SK-N-SH treated with all-trans-retinoic acid at 6 μM for 48 hours (cell line): ENCODE measurements around the gene EML4.

Experiments used
- ATAC-seq: fragments of 200-7000 bp; cut with Tn5 transposase; 3 replicates; pipeline ENCODE4 v1.9.1; 2020; ENCODE audit warnings: mild to moderate bottlenecking, moderate library complexity
- ARNTL ChIP-seq: fragments of 450-650 bp; formaldehyde crosslinking; IDR thresholded peaks from 2 replicates; pipeline ENCODE4 v1.5.0; 2020; ENCODE audit warnings: low read depth, mild to moderate bottlenecking, moderate library complexity, borderline replicate concordance
- BACH2 ChIP-seq: fragments of 250-450 bp; sonication (Bioruptor Pico); IDR thresholded peaks from 2 replicates; pipeline ENCODE4 v1.9.0; 2021; ENCODE audit warnings: mild to moderate bottlenecking, borderline replicate concordance
- CSDC2 ChIP-seq: fragments of 250-450 bp; sonication (Bioruptor Pico); IDR thresholded peaks from 2 replicates; pipeline ENCODE4 v1.5.0; 2020; ENCODE audit warnings: mild to moderate bottlenecking, moderate library complexity
- ESRRG ChIP-seq: fragments of 250-450 bp; sonication (Bioruptor Pico); IDR thresholded peaks from 2 replicates; pipeline ENCODE4 v1.6.1; 2021; ENCODE audit warnings: mild to moderate bottlenecking
- GLIS3 ChIP-seq: fragments of 250-450 bp; sonication (Bioruptor Pico); IDR thresholded peaks from 2 replicates; pipeline ENCODE4 v1.5.0; 2020; ENCODE audit warnings: mild to moderate bottlenecking, moderate library complexity
- ISL1 ChIP-seq: fragments of 250-450 bp; sonication (Bioruptor Pico); IDR thresholded peaks from 2 replicates; pipeline ENCODE4 v2.1.2; 2022; ENCODE audit warnings: mild to moderate bottlenecking, moderate library complexity
- OSR1 ChIP-seq: fragments of 250-450 bp; sonication (Bioruptor Pico); IDR thresholded peaks from 2 replicates; pipeline ENCODE4 v1.8.0; 2022; ENCODE audit warnings: moderate library complexity, mild to moderate bottlenecking, inconsistent platforms
- PATZ1 ChIP-seq: fragments of 250-450 bp; sonication (Bioruptor Pico); IDR thresholded peaks from 2 replicates; pipeline ENCODE4 v1.8.0; 2020; ENCODE audit warnings: mild to moderate bottlenecking, moderate library complexity, borderline replicate concordance
- POU6F1 ChIP-seq: fragments of 250-450 bp; sonication (Bioruptor Pico); IDR thresholded peaks from 2 replicates; pipeline ENCODE4 v1.8.0; 2021; ENCODE audit warnings: low read depth, mild to moderate bottlenecking, moderate library complexity, borderline replicate concordance
- PPARA ChIP-seq: fragments of 250-450 bp; sonication (Bioruptor Pico); IDR thresholded peaks from 2 replicates; pipeline ENCODE4 v1.5.0; 2020; ENCODE audit warnings: mild to moderate bottlenecking, borderline replicate concordance
- RARB ChIP-seq: fragments of 250-450 bp; sonication (Bioruptor Pico); IDR thresholded peaks from 2 replicates; pipeline ENCODE4 v1.8.0; 2021; ENCODE audit warnings: mild to moderate bottlenecking, moderate library complexity
- SNAI2 ChIP-seq: fragments of 250-450 bp; sonication (Bioruptor Pico); IDR thresholded peaks from 2 replicates; pipeline ENCODE4 v1.5.0; 2020; ENCODE audit warnings: mild to moderate bottlenecking, moderate library complexity
- TCF4 ChIP-seq: fragments of 250-450 bp; sonication (Bioruptor Pico); IDR thresholded peaks from 2 replicates; pipeline ENCODE4 v1.8.0; 2021; ENCODE audit warnings: mild to moderate bottlenecking, moderate library complexity, borderline replicate concordance
- TOX ChIP-seq: fragments of 250-450 bp; sonication (Bioruptor Pico); IDR thresholded peaks from 2 replicates; pipeline ENCODE4 v1.8.0; 2021; ENCODE audit warnings: mild to moderate bottlenecking, moderate library complexity, borderline replicate concordance
- TSHZ2 ChIP-seq: fragments of 250-450 bp; sonication (Bioruptor Pico); IDR thresholded peaks from 2 replicates; pipeline ENCODE4 v1.5.0; 2020; ENCODE audit warnings: mild to moderate bottlenecking, moderate library complexity
- ZC3H10 ChIP-seq: fragments of 250-450 bp; sonication (Bioruptor Pico); IDR thresholded peaks from 2 replicates; pipeline ENCODE4 v1.5.1; 2021; ENCODE audit warnings: mild to moderate bottlenecking, moderate library complexity
- ZFP3 ChIP-seq: fragments of 250-450 bp; sonication (Bioruptor Pico); IDR thresholded peaks from 2 replicates; pipeline ENCODE4 v1.5.0; 2020; ENCODE audit warnings: mild to moderate bottlenecking, moderate library complexity
- ZFP30 ChIP-seq: fragments of 450-650 bp; formaldehyde crosslinking; IDR thresholded peaks from 2 replicates; pipeline ENCODE4 v1.5.0; 2022; ENCODE audit warnings: mild to moderate bottlenecking, moderate library complexity
- ZNF565 ChIP-seq: fragments of 450-650 bp; formaldehyde crosslinking; conservative IDR thresholded peaks from 2 replicates; pipeline ENCODE4 v1.5.0; 2020; ENCODE audit warnings: low read depth, mild to moderate bottlenecking, moderate library complexity
- ZNF70 ChIP-seq: fragments of 450-650 bp; formaldehyde crosslinking; IDR thresholded peaks from 2 replicates; pipeline ENCODE4 v1.5.0; 2020; ENCODE audit warnings: mild to moderate bottlenecking, moderate library complexity
- ZNF8 ChIP-seq: fragments of 450-650 bp; formaldehyde crosslinking; IDR thresholded peaks from 2 replicates; pipeline ENCODE4 v1.5.0; 2020; ENCODE audit warnings: mild to moderate bottlenecking, moderate library complexity
- TF ChIP-seq, protein P1 (sequence below): fragments of 250-450 bp; sonication (Bioruptor Pico); IDR thresholded peaks from 2 replicates; pipeline ENCODE4 v1.5.1; 2020; ENCODE audit warnings: low read depth, mild to moderate bottlenecking, moderate library complexity

EML4 gene

GRCh38 chr2:42297322-42297936, 128.3 kb downstream of the EML4 start:
- TF ChIP-seq ZNF70 (CRISPR knock-in tag) (no peak), GLIS3 (CRISPR knock-in tag) (no peak)
- no peak for ATAC-seq

GRCh38 chr2:42298132-42298531, 129.0 kb downstream of the EML4 start:
- ATAC-seq, result no peak
- TF ChIP-seq ZC3H10 (CRISPR knock-in tag) (no peak), ZFP30 (CRISPR knock-in tag) (no peak), OSR1 (CRISPR knock-in tag) (no peak), ARNTL (CRISPR knock-in tag) (no peak), ESRRG (CRISPR knock-in tag) (no peak), SNAI2 (CRISPR knock-in tag) (no peak), CSDC2 (CRISPR knock-in tag) (no peak), BACH2 (CRISPR knock-in tag) (no peak), GLIS3 (CRISPR knock-in tag) (no peak), ZFP3 (CRISPR knock-in tag) (no peak), ISL1 (CRISPR knock-in tag) (no peak), PATZ1 (no peak), RARB (CRISPR knock-in tag) (no peak), ZNF8 (CRISPR knock-in tag) (no peak), TCF4 (no peak), PPARA (CRISPR knock-in tag) (no peak), TSHZ2 (CRISPR knock-in tag) (no peak)
- TF ChIP-seq, protein P1, sequence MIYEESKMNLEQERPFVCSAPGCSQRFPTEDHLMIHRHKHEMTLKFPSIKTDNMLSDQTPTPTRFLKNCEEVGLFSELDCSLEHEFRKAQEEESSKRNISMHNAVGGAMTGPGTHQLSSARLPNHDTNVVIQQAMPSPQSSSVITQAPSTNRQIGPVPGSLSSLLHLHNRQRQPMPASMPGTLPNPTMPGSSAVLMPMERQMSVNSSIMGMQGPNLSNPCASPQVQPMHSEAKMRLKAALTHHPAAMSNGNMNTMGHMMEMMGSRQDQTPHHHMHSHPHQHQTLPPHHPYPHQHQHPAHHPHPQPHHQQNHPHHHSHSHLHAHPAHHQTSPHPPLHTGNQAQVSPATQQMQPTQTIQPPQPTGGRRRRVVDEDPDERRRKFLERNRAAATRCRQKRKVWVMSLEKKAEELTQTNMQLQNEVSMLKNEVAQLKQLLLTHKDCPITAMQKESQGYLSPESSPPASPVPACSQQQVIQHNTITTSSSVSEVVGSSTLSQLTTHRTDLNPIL (CRISPR knock-in tag), result no peak
- TF ChIP-seq, all 23 proteins: peak for 0

DNA sequence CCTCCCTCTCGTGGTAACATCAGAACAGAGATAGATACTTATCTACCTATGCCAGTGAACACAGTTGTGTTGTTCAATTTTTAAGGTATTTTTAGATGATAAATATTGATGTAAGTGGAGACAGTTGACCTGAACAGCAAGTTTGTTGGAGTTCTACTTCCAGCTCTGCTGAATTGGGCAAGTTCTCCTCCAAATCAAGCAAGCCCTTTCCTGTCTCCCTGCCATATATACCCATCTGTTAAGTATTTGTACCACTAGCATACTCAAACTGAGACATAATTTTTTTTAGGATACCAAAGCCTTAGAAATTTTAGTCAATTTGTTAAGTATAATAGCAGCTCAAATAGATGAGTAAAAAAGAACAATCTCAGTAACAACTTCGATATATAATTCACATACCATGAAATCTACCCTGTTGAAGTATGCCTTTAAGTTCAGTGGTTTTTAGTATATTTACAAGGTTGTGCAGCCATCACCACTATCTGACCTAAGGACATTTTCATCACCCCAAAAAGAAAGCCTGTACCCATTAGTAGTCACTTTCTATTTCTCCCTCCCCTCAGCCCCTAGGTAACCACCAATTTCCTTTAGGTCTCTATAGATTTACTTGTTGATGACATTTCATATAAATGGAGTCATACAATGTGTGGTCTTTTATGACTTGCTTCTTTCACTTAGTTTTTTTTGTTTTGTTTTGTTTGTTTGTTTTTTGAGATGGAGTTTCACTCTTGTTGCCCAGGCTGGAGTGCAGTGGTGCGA, 130.0 kb downstream of the EML4 start:
- TF ChIP-seq GLIS3 (CRISPR knock-in tag) (no peak), PPARA (CRISPR knock-in tag) (no peak), ZNF565 (CRISPR knock-in tag) (no peak), ZNF8 (CRISPR knock-in tag) (no peak)
- ATAC-seq, result no peak

DNA sequence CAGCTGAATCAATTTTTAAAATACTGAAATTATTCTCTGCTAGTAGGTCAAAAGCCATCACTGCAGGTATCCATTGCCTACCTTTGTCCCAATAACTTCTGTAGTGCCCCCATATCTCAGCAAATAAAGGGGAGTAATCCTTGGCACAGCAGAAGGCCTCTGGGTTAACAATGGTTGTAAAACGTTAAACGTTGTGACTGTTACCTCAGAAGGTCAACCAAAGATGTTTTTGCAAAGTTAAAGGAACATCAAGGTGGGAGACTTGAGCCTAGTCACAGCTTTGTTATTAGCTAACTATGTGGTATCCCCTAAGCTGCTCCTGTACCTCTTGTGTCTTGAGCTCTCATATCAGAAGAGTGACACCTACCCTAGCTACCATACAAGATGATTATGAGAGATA, 131.4 kb downstream of the EML4 start:
- ATAC-seq, result no peak
- no peak for TF ChIP-seq CSDC2 (CRISPR knock-in tag)
- no peak for TF ChIP-seq TOX (CRISPR knock-in tag)
- TF ChIP-seq POU6F1 (CRISPR knock-in tag), result no peak
- TF ChIP-seq ZNF565 (CRISPR knock-in tag), result no peak
- TF ChIP-seq ESRRG (CRISPR knock-in tag), result no peak
- no peak for TF ChIP-seq ZNF70 (CRISPR knock-in tag)
- no peak for TF ChIP-seq ISL1 (CRISPR knock-in tag)
- no peak for TF ChIP-seq ARNTL (CRISPR knock-in tag)
